Nephron (organoid): ENCODE results near the gene ILK.

Experiments
- H3K27ac Mint-ChIP-seq, 3 experiments: 2 replicates each; pipeline ENCODE4 v1.8.0; 2020; ENCODE audit warnings: mixed read lengths in 3 of 3, mild to moderate bottlenecking in 2 of 3, moderate library complexity in 1 of 3
- H3K27me3 Mint-ChIP-seq: 2 replicates; pipeline ENCODE4 v1.8.0; 2021; ENCODE audit warnings: low read depth, mild to moderate bottlenecking, moderate library complexity, mixed read lengths
- H3K36me3 Mint-ChIP-seq: 2 replicates; pipeline ENCODE4 v1.8.0; 2020; ENCODE audit warnings: low read depth, mixed read lengths
- H3K4me1 Mint-ChIP-seq: 2 replicates; pipeline ENCODE4 v1.8.0; 2020; ENCODE audit warnings: mixed read lengths
- H3K4me3 Mint-ChIP-seq, 3 experiments: 2 replicates each; pipeline ENCODE4 v1.8.0; 2020; ENCODE audit warnings: mild to moderate bottlenecking in 3 of 3, mixed read lengths in 3 of 3, moderate library complexity in 2 of 3
- H3K9me3 Mint-ChIP-seq: 2 replicates; pipeline ENCODE4 v1.8.0; 2020; ENCODE audit warnings: mixed read lengths
- TF ChIP-seq, protein P1 (sequence below), 3 experiments: fragments of 200-600 bp; sonication (generic); IDR thresholded peaks; one replicate each; pipeline ENCODE4 v1.5.0; 2021; ENCODE audit warnings: antibody characterized with exemption in 3 of 3; ENCODE audit not compliant: unreplicated experiment in 3 of 3

The ILK gene

DNA sequence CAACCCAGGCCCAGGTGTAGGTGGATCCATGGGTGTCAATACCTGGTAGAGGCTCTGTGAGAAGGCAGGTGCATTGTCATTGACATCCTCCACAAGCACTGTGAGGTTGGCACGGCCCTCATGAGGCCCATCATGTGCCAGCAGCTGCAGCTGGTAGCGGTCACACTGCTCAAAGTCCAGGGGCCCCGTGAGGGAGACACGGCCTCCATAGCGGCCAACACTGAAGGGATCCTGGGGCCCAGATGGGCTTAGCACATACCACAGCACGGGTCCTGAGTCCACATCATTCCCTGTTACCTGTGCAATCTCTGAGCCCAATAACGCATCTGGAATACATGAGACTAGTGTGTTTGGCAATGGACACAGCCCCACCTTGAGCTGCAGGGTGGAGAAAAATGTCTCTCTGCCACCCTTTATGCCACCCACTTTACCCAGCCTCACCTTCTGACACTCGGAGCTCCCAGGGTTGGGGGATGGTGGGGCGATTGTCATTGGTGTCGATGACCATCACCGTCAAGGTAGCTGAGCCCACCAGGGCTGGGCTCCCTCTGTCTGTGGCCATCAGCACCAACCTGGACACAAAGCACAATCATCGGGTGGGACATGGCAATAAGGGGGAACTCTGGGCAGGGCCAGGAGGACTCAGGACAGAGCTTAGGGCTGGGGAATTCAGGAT lies 21.7 kb downstream of the ILK start:
- H3K27me3 Mint-ChIP-seq, result no peaks in the 10 kb centered on the region
- peaks cover 42% of the 10 kb centered on the region for H3K36me3 Mint-ChIP-seq
- H3K27ac Mint-ChIP-seq, result no peak overlapping the region
- TF ChIP-seq, protein P1, sequence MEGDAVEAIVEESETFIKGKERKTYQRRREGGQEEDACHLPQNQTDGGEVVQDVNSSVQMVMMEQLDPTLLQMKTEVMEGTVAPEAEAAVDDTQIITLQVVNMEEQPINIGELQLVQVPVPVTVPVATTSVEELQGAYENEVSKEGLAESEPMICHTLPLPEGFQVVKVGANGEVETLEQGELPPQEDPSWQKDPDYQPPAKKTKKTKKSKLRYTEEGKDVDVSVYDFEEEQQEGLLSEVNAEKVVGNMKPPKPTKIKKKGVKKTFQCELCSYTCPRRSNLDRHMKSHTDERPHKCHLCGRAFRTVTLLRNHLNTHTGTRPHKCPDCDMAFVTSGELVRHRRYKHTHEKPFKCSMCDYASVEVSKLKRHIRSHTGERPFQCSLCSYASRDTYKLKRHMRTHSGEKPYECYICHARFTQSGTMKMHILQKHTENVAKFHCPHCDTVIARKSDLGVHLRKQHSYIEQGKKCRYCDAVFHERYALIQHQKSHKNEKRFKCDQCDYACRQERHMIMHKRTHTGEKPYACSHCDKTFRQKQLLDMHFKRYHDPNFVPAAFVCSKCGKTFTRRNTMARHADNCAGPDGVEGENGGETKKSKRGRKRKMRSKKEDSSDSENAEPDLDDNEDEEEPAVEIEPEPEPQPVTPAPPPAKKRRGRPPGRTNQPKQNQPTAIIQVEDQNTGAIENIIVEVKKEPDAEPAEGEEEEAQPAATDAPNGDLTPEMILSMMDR (IDR thresholded peaks at IDR 0.05; ENCODE audit: unreplicated experiment in 3 of 3), result no peak
- H3K9me3 Mint-ChIP-seq, result no peaks in the 10 kb centered on the region
- no peak overlapping the region for H3K4me3 Mint-ChIP-seq
- H3K4me1 Mint-ChIP-seq, result no peaks in the 10 kb centered on the region

DNA sequence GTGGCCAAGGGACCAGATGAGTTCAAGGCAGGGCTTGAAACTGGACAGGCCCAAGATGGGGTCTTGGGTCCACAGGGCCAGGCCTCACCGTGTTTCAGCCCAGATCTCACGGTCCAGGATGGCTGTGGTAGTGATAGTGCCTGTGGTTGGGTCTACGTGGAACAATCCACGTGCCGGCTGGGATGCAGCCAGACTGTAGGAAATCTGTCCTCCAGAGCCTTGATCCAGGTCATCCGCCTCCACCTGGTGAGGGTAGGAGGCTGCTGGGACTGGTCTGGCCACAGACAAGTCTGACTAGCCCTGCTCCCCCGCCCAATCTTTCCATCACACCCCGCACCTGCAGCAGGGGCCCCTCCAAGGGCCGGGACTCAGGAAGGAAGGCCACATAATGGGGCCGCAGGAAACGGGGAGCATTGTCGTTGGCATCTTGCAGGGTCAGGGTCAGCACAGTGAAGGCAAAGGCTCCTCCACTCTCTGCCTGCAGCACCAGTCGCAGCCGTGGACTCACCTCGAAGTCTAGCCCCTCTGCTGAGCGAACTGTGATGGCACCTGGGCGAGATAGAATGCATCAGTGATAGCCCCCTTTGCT lies 22.4 kb downstream of the ILK start:
- H3K4me3 Mint-ChIP-seq, result no peak overlapping the region
- no peak overlapping the region for H3K27ac Mint-ChIP-seq
- H3K4me1 Mint-ChIP-seq, result no peaks in the 10 kb centered on the region
- TF ChIP-seq, protein P1 (IDR thresholded peaks at IDR 0.05; ENCODE audit: unreplicated experiment in 3 of 3), result no peak
- H3K36me3 Mint-ChIP-seq, result peaks cover 46% of the 10 kb centered on the region
- H3K27me3 Mint-ChIP-seq, result peaks cover 4% of the 10 kb centered on the region
- no peaks in the 10 kb centered on the region for H3K9me3 Mint-ChIP-seq

DNA sequence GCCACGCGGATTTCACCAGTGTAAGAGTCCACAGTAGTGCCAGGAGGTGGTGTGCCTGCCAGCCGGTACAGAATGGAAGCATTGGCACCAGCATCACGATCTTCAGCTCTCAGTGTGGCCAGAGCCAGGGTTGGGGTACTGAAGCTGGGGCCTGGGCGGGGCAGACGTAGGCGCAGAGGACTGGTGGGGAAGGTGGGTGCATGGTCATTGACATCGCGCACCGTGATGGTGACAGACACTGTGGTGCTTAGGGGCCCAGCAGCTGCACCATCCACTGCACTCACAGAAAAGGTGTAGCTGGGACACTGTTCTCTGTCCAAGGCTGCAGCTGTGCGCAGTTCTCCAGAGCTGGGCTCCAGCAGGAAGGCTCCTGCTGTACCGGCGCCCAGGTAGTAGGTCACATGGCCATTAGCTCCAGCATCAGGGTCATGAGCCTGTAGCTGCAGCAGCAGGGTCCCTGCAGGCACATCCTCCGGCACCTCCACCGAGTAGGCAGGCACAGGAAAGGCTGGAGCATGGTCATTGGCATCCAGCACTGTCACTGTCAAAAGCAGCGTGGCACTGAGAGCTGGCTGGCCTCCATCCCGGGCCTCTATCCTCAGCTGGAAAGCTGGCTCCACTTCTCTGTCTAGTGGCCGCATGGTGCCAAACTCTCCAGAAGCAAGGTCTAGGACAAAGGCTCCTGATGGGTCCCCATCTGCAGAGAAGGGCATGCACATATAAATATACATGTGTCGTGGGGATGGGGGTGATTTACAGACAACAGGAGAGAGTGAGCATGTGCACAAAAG lies 23.6 kb downstream of the ILK start:
- Mint-ChIP-seq H3K36me3 (peaks cover 59% of the 10 kb centered on the region), H3K4me1 (no peaks in the 10 kb centered on the region), H3K27me3 (peaks cover 9% of the 10 kb centered on the region), H3K4me3 (no peak overlapping the region), H3K9me3 (no peaks in the 10 kb centered on the region), H3K27ac (no peak overlapping the region)
- TF ChIP-seq, protein P1 (IDR thresholded peaks at IDR 0.05; ENCODE audit: unreplicated experiment in 3 of 3), result no peak

DNA sequence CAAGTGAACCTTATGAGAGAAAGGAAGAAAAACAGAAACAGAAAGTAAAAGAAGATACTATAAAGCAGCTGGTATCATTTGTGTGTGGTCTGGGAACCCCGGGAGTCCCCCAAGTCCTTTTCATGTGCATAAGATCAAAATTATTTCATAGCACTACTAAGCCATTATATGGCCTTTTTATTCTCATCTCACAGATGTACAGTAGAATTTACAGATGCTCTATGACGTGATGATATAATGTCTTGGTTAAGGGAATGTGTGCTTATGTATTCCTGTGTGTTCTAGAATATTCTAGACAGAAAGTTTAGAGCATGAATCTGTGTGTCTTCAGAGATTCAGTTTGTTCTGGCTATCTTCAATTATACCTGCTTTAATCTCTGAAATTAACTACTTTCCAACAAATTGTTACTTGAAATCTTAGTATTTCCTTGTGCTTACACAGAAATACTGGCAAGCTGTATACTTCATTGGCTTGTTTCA lies 24.2 kb downstream of the ILK start:
- no peaks in the 10 kb centered on the region for H3K9me3 Mint-ChIP-seq
- H3K4me1 Mint-ChIP-seq, result no peaks in the 10 kb centered on the region
- H3K27ac Mint-ChIP-seq, result no peak overlapping the region
- H3K36me3 Mint-ChIP-seq, result peaks cover 61% of the 10 kb centered on the region
- peaks cover 9% of the 10 kb centered on the region for H3K27me3 Mint-ChIP-seq
- TF ChIP-seq, protein P1 (IDR thresholded peaks at IDR 0.05; ENCODE audit: unreplicated experiment in 3 of 3), result no peak
- no peak overlapping the region for H3K4me3 Mint-ChIP-seq

DNA sequence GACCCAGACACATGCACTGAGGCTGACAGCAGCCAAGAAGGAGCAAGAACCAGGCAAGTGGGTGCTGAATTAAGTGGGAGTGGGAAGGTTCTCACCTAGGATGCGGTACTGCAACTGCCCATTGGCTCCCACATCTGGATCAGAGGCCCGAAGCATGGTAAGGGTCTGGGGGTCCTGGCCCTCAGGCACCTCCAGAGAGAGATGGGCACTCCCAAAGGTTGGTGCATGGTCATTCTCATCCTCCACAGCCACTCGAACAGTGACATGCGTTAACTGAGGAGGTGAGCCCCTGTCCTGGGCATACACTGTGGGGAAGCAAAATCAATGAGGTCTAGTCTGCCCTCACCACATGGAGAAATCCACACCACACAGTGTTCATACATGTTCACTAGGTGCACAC lies 25.0 kb downstream of the ILK start:
- Mint-ChIP-seq H3K4me1 (no peaks in the 10 kb centered on the region), H3K9me3 (no peaks in the 10 kb centered on the region), H3K4me3 (no peak overlapping the region), H3K27me3 (peaks cover 9% of the 10 kb centered on the region), H3K27ac (no peak overlapping the region), H3K36me3 (peaks cover 68% of the 10 kb centered on the region)
- TF ChIP-seq, protein P1 (IDR thresholded peaks at IDR 0.05; ENCODE audit: unreplicated experiment in 3 of 3), result no peak
